ENCODE data around the gene PHC3.

- TF ChIP-seq ISL1 (CRISPR knock-in tag; IDR thresholded peaks at IDR 0.05) (no peak), ZC3H10 (CRISPR knock-in tag; IDR thresholded peaks at IDR 0.05) (no peak), ZFP3 (CRISPR knock-in tag; IDR thresholded peaks at IDR 0.05) (no peak), RARB (CRISPR knock-in tag; IDR thresholded peaks at IDR 0.05) (no peak), OSR1 (CRISPR knock-in tag; IDR thresholded peaks at IDR 0.05) (no peak), PATZ1 (CRISPR knock-in tag; IDR thresholded peaks at IDR 0.05; ENCODE audit: borderline replicate concordance) (no peak), CSDC2 (CRISPR knock-in tag; IDR thresholded peaks at IDR 0.05) (no peak), TOX (CRISPR knock-in tag; IDR thresholded peaks at IDR 0.05; ENCODE audit: borderline replicate concordance) (no peak), CSRNP3 (CRISPR knock-in tag; IDR thresholded peaks at IDR 0.05) (no peak)
These were observed 53.1 kb downstream of the PHC3 start for GRCh38 chr3:170128259-170128976.

All from SK-N-SH treated with all-trans-retinoic acid at 6 μM for 48 hours (cell line).